ENCODE data around the gene TDRD12. TPM values are rescaled to one million over a fixed set of nuclear protein-coding genes. Genes with fewer than 3 reads are reported as not detected.

TDRD12 gene
- polyA plus RNA-seq, 1 donor (not counting 4 experiments of a cell fraction or from before 2014, with no cell fraction given), result 0.04 TPM

GRCh38 chr19:32676895-32677359, 42.6 kb upstream of the TDRD12 start:
- no peak overlapping the region for H3K4me3 ChIP-seq (ENCODE audit: control insufficient read depth in 2 of 3, extremely low read depth in 1 of 3, insufficient read depth in 2 of 3, low read depth in 1 of 3, low read length in 3 of 3)
- DNase-seq (ENCODE audit: low read depth, low spot score), result no peak
- dilution Hi-C loops (cut with MboI; ENCODE audit: extremely low pct_ligation_motif_present, low sequenced_read_pairs), result no loop called here

GRCh38 chr19:32677657-32678056, 41.9 kb upstream of the TDRD12 start:
- FAIRE-seq (no peak), DNase-seq (ENCODE audit: low read depth, low spot score) (no peak)
- Histone ChIP-seq H3K9ac (ENCODE audit: control insufficient read depth, extremely low read depth, insufficient read depth, low read length) (no peak overlapping the region), H3K4me1 (ENCODE audit: control insufficient read depth, extremely low read depth, insufficient read depth, low read length) (peaks cover 12% of the 10 kb centered on the region), H3K4me3 (ENCODE audit: control insufficient read depth in 2 of 3, extremely low read depth in 1 of 3, insufficient read depth in 2 of 3, low read depth in 1 of 3, low read length in 3 of 3) (no peak overlapping the region), H3K36me3 (ENCODE audit: control insufficient read depth in 2 of 2, extremely low read depth in 1 of 2, insufficient read depth in 2 of 2, low read length in 2 of 2) (peaks cover 0 to 3% of the 10 kb centered on the region in 2 experiments), H3K4me2 (ENCODE audit: control insufficient read depth, extremely low read depth, insufficient read depth, low read depth, low read length) (no peak overlapping the region), H3K9me1 (ENCODE audit: control insufficient read depth, extremely low read depth, insufficient read depth, low read length) (peaks cover under 1% of the 10 kb centered on the region), H3K27ac (ENCODE audit: control insufficient read depth, insufficient read depth, low read length) (no peak overlapping the region), H2AFZ (ENCODE audit: control insufficient read depth, low read length) (no peak overlapping the region), H3K9me3 (ENCODE audit: control insufficient read depth, low read depth, low read length) (no peaks in the 10 kb centered on the region), H4K20me1 (ENCODE audit: control insufficient read depth, extremely low read depth, insufficient read depth, low read length) (peaks cover 7% of the 10 kb centered on the region), H3K27me3 (ENCODE audit: control insufficient read depth, extremely low read depth, insufficient read depth, low read length) (peaks cover 23% of the 10 kb centered on the region), H3K79me2 (ENCODE audit: control insufficient read depth, insufficient read depth, low read length) (peaks cover 23% of the 10 kb centered on the region)
- TF ChIP-seq EZH2 (IDR thresholded peaks at IDR 0.05; ENCODE audit: low read length) (no peak), CTCF (optimal IDR thresholded peaks at IDR 0.05 in 1 of 3, IDR thresholded peaks at IDR 0.05 in 1 of 3, conservative IDR thresholded peaks at IDR 0.05 in 1 of 3; ENCODE audit: extremely low read depth in 1 of 3, insufficient read depth in 2 of 3, low read length in 3 of 3) (no peak)
- dilution Hi-C loops (cut with MboI; ENCODE audit: extremely low pct_ligation_motif_present, low sequenced_read_pairs), result no loop called here

More at GRCh38 chr19:32676895-32677359, 42.6 kb upstream of the TDRD12 start:
- FAIRE-seq, result no peak
- peaks cover 12% of the 10 kb centered on the region for H4K20me1 ChIP-seq (ENCODE audit: control insufficient read depth, extremely low read depth, insufficient read depth, low read length)
- H3K36me3 ChIP-seq (ENCODE audit: control insufficient read depth in 2 of 2, extremely low read depth in 1 of 2, insufficient read depth in 2 of 2, low read length in 2 of 2), result peaks cover 0 to 3% of the 10 kb centered on the region in 2 experiments
- TF ChIP-seq CTCF (optimal IDR thresholded peaks at IDR 0.05 in 1 of 3, IDR thresholded peaks at IDR 0.05 in 1 of 3, conservative IDR thresholded peaks at IDR 0.05 in 1 of 3; ENCODE audit: extremely low read depth in 1 of 3, insufficient read depth in 2 of 3, low read length in 3 of 3) (no peak), EZH2 (IDR thresholded peaks at IDR 0.05; ENCODE audit: low read length) (no peak)
- no peak overlapping the region for H3K27ac ChIP-seq (ENCODE audit: control insufficient read depth, insufficient read depth, low read length)
- peaks cover 30% of the 10 kb centered on the region for H3K79me2 ChIP-seq (ENCODE audit: control insufficient read depth, insufficient read depth, low read length)
- no peak overlapping the region for H3K9ac ChIP-seq (ENCODE audit: control insufficient read depth, extremely low read depth, insufficient read depth, low read length)
- H3K4me2 ChIP-seq (ENCODE audit: control insufficient read depth, extremely low read depth, insufficient read depth, low read depth, low read length), result no peak overlapping the region
- peaks cover 23% of the 10 kb centered on the region for H3K27me3 ChIP-seq (ENCODE audit: control insufficient read depth, extremely low read depth, insufficient read depth, low read length)
- H3K9me3 ChIP-seq (ENCODE audit: control insufficient read depth, low read depth, low read length), result no peaks in the 10 kb centered on the region
- H2AFZ ChIP-seq (ENCODE audit: control insufficient read depth, low read length), result no peak overlapping the region
- peaks cover 4% of the 10 kb centered on the region for H3K9me1 ChIP-seq (ENCODE audit: control insufficient read depth, extremely low read depth, insufficient read depth, low read length)
- H3K4me1 ChIP-seq (ENCODE audit: control insufficient read depth, extremely low read depth, insufficient read depth, low read length), result peaks cover 7% of the 10 kb centered on the region
